Psoas muscle (tissue), 8 donors: ENCODE measurements around the gene RAET1G. TPM values are rescaled to one million over a fixed set of nuclear protein-coding genes. Genes with fewer than 3 reads are reported as not detected.
A peak's percentile ranks its signal among the peaks of the same experiment; 100 is the strongest.

Experiments used
- ATAC-seq, 4 donors: fragments of 200-7000 bp; cut with Tn5 transposase; one replicate each; pipeline ENCODE4 v1.9.1; 2020; ENCODE audit warnings: moderate library complexity in 3 of 4, mild to moderate bottlenecking in 2 of 4
- DNase-seq, 2 donors: peaks; one replicate each; pipeline ENCODE4 v3.0.0-alpha.2; 2020
- H3K27ac ChIP-seq: fragments of 200-600 bp; one replicate; pipeline ENCODE4 v1.8.0; 2022
- H3K27me3 ChIP-seq, 3 donors: fragments of 200-600 bp in 1 of 3; one replicate each; pipeline versions ENCODE4 v1.6.1 to v1.8.0; 2013 to 2022; ENCODE audit warnings: low read length in 2 of 3, mild to moderate bottlenecking in 2 of 3, moderate library complexity in 1 of 3; ENCODE audit not compliant: insufficient read depth in 3 of 3
- H3K36me3 ChIP-seq, 2 donors: fragments of 200-600 bp in 1 of 2; one replicate each; pipeline versions ENCODE4 v1.6.1 to v1.8.0; 2013 to 2022; ENCODE audit warnings: low read depth in 1 of 2, mild to moderate bottlenecking in 1 of 2, moderate library complexity in 1 of 2; ENCODE audit not compliant: insufficient read depth in 1 of 2
- H3K4me1 ChIP-seq: fragments of 200-600 bp; one replicate; pipeline ENCODE4 v1.8.0; 2022
- H3K4me3 ChIP-seq: fragments of 200-600 bp; one replicate; pipeline ENCODE4 v1.8.0; 2022; ENCODE audit warnings: mild to moderate bottlenecking
- H3K9me3 ChIP-seq: fragments of 200-600 bp; one replicate; pipeline ENCODE4 v1.8.0; 2022
- WGBS, 3 donors: extraction: QIAGEN DNeasy Blood & Tissue Kit; methylation state at CpG; one replicate each; pipeline versions ENCODE4 v1.1.6 to v1.1.7; 2013; 5-methylcytosine and 5-hydroxymethylcytosine counted together
- intact Hi-C, 2 donors: fragments of 100-400 bp; cut with DNase I; formaldehyde crosslinking; loops; one replicate each; pipeline versions ENCODE4 v1.11.0 to v1.14.2; 2022
- polyA plus RNA-seq, 3 donors: library from polyadenylated mRNA; stranded (reverse); fragments of 200-250 nt; gene quantifications; one replicate each; pipeline ENCODE4 v1.2.3, GENCODE V29; 2013
- total RNA-seq, 4 donors: library from RNA; stranded (reverse); fragmentation: NEBNext Ultra II Directional in 2 of 4; extraction: Animal tissue kit (Norgen Biotek cat#: 25700) in 2 of 4; gene quantifications; one replicate each; pipeline versions ENCODE4 v1.2.1 to v1.2.4, GENCODE V29; 2021 to 2023
- TF ChIP-seq, protein P1 (sequence below): fragments of 200-600 bp; IDR thresholded peaks from one replicate; pipeline ENCODE4 v1.8.0; 2022; ENCODE audit warnings: antibody characterized with exemption
- donor health status: healthy with polysubstance abuse.
- donor health status: DM: no; HTN: no; CAD: no; lungs with moderate emphysema.
- donor health status: Bipolar disorder and iron deficiency.
- donor health status: healthy.
- donor health status: DM: yes; HTN: yes; CAD: no.
- donor health status: DM: no; HTN: no; CAD: no.
- donor health status: DM: no; HTN: no; CAD: no.
- donor health status: DM: yes; HTN: yes; CAD: no.

Gene RAET1G
- total and polyA plus RNA-seq, 7 donors: 0.04 to 1.1 (median 0.52) TPM; not detected in 1

DNA sequence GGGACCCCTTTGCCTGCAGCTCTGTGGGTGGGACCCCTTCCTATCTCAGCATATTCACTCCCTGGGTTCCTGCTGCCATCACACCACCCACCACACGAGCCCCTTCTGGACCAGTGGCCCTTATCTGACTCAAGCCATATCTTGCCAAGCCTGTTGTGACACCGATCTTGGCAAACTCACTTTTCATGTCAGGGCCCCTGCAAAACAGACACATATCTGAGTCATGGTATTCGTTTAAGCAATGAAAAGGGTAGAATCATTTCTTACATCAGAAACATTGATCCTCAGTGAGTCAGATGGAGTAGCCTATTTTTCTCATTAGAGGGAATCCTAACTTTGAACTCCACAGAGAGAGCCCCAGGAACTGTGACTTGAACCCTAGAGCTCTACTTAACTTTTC, 35.6 kb downstream of the RAET1G start:
- TF ChIP-seq, protein P1, sequence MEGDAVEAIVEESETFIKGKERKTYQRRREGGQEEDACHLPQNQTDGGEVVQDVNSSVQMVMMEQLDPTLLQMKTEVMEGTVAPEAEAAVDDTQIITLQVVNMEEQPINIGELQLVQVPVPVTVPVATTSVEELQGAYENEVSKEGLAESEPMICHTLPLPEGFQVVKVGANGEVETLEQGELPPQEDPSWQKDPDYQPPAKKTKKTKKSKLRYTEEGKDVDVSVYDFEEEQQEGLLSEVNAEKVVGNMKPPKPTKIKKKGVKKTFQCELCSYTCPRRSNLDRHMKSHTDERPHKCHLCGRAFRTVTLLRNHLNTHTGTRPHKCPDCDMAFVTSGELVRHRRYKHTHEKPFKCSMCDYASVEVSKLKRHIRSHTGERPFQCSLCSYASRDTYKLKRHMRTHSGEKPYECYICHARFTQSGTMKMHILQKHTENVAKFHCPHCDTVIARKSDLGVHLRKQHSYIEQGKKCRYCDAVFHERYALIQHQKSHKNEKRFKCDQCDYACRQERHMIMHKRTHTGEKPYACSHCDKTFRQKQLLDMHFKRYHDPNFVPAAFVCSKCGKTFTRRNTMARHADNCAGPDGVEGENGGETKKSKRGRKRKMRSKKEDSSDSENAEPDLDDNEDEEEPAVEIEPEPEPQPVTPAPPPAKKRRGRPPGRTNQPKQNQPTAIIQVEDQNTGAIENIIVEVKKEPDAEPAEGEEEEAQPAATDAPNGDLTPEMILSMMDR: no peak
- H3K36me3 ChIP-seq: no peaks in the 10 kb centered on the region
- H3K27me3 ChIP-seq: no peaks in the 10 kb centered on the region
- intact Hi-C loops: no loop called here
- peaks cover 28% of the 10 kb centered on the region for H3K4me1 ChIP-seq
- WGBS, 3 donors: 71 to 82% (median 77%) methylated on average over 3 of the region's 3 CpGs
- peak in 1 of 2 donors; percentile 60 for DNase-seq
- no peaks in the 10 kb centered on the region for H3K9me3 ChIP-seq
- no peak overlapping the region for H3K4me3 ChIP-seq
- peak overlapping the region; percentile 62 for H3K27ac ChIP-seq
- peak; percentile 37 to 73 (median 63) for ATAC-seq

DNA sequence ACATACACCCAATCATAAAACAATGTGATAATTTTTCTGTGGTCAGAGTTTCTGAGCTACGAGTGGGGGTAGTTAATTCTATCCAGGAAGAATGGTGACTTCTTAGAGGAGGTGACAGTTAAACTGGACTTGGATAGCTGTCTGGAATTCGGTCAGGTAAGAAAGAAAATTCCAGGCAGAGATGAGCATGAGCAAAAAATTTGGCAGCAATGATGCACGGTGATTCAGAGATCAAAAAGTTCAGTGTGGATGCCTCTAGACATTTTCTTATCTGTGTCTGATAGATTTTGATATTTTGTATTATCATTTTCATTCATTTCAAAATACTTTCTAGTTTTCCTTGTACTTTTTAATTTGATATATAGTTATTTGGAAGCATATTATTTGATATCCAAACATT, 37.0 kb downstream of the RAET1G start:
- TF ChIP-seq, protein P1: no peak
- H3K27me3 ChIP-seq: no peaks in the 10 kb centered on the region
- no peaks in the 10 kb centered on the region for H3K9me3 ChIP-seq
- intact Hi-C loops: loop anchor here in 1 of 2 donors (2.0 kb wide), 1 partner anchor 21 kb away; the partner anchor contains the start of gene LRP11
- no peaks in the 10 kb centered on the region for H3K36me3 ChIP-seq
- H3K27ac ChIP-seq: no peak overlapping the region
- ATAC-seq (no peak), DNase-seq (no peak)
- no peak overlapping the region for H3K4me3 ChIP-seq
- WGBS, 3 donors: 87 to 89% (median 88%) methylated on average over 3 of the region's 3 CpGs
- H3K4me1 ChIP-seq: peaks cover 24% of the 10 kb centered on the region

DNA sequence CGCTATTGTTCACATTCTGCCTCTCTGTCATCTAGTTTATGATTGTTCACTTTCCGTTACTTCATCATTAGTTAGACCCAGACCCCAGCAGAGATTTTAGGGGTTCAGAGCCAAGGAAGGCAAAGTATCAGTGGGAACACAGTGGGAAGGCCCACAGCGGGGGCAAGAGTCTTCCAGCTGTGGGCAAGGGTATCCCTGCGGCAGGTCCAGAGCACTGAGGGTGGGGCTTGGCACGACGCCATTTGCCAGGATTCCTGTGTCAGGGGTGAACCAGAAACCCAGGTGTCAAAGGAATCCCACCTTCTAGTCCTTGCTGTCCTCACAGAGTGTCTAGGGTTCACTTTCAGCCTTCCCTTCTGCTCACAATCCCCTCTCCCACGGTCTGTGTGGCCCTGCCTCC, 38.3 kb downstream of the RAET1G start:
- no peaks in the 10 kb centered on the region for H3K27me3 ChIP-seq
- H3K9me3 ChIP-seq: no peaks in the 10 kb centered on the region
- intact Hi-C loops: loop anchor here in 1 of 2 donors (2.0 kb wide), 1 partner anchor 20 kb away; the partner anchor contains the start of gene LRP11
- WGBS, 3 donors: 77 to 79% (median 78%) methylated on average over 7 of the region's 7 CpGs
- TF ChIP-seq, protein P1: no peak
- no peaks in the 10 kb centered on the region for H3K36me3 ChIP-seq
- no peak overlapping the region for H3K4me3 ChIP-seq
- no peak overlapping the region for H3K27ac ChIP-seq
- DNase-seq (no peak), ATAC-seq (no peak)
- H3K4me1 ChIP-seq: peaks cover 15% of the 10 kb centered on the region

DNA sequence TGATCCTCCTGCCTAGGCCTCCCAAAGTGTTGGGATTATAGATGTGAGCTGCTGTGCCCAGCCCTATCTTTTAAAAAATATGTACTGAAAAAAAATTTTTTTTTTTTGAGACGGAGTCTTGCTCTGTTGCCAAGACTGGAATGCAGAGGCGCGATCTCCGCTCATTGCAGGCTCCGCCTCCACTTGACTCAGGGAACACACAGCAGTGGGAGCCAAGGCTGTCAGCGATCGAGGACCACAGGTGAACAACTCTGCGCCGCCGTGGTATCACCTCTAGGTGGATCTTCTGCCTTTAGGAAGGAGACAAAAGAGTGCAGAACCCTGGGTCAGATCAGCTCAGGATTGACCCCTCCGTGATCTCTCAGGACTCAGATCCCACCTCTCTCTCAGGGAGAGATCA, 38.7 kb downstream of the RAET1G start:
- H3K4me1 ChIP-seq: peaks cover 14% of the 10 kb centered on the region
- no peak overlapping the region for H3K4me3 ChIP-seq
- H3K9me3 ChIP-seq: no peaks in the 10 kb centered on the region
- no peaks in the 10 kb centered on the region for H3K27me3 ChIP-seq
- ATAC-seq: no peak
- H3K36me3 ChIP-seq: no peaks in the 10 kb centered on the region
- WGBS, 3 donors: 59 to 63% (median 62%) methylated on average over 11 of the region's 11 CpGs
- TF ChIP-seq, protein P1: no peak
- H3K27ac ChIP-seq: no peak overlapping the region
- DNase-seq: no peak
- intact Hi-C loops: loop anchor here in 1 of 2 donors (2.0 kb wide), 1 partner anchor 19 kb away; the partner anchor contains the start of gene LRP11

DNA sequence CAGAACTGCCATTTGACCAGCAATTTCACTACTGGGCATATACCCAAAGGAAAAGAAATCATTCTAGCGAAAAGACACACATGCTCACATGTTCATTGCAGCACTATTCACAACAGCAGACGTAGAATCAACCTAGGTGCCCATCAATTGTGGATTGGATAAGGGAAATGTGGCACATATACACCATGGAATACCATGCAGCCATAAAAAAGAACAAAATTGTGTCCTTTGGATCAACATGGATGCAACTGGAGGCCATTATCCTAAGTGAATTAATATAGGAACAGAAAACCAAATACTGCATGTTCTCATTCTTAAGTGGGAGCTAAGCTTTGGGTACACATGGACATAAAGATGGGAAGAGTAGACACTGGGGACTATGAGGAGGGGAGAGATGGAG, 41.1 kb downstream of the RAET1G start:
- H3K36me3 ChIP-seq: no peaks in the 10 kb centered on the region
- WGBS, 3 donors: 85 to 92% (median 90%) methylated on average over 2 of the region's 2 CpGs
- TF ChIP-seq, protein P1: no peak
- DNase-seq (no peak), ATAC-seq (no peak)
- H3K27me3 ChIP-seq: no peaks in the 10 kb centered on the region
- no peaks in the 10 kb centered on the region for H3K9me3 ChIP-seq
- peaks cover 2% of the 10 kb centered on the region for H3K4me1 ChIP-seq
- H3K27ac ChIP-seq: no peak overlapping the region
- intact Hi-C loops: no loop called here
- H3K4me3 ChIP-seq: no peak overlapping the region
